GM19238 (cell line): ENCODE measurements around the gene RAB37.

Source experiments
- DNase-seq: peaks from one replicate; pipeline ENCODE4 v3.0.0; 2011; ENCODE audit warnings: low spot score; ENCODE audit not compliant: insufficient read length

RAB37 gene, protein sequence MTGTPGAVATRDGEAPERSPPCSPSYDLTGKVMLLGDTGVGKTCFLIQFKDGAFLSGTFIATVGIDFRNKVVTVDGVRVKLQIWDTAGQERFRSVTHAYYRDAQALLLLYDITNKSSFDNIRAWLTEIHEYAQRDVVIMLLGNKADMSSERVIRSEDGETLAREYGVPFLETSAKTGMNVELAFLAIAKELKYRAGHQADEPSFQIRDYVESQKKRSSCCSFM

DNA sequence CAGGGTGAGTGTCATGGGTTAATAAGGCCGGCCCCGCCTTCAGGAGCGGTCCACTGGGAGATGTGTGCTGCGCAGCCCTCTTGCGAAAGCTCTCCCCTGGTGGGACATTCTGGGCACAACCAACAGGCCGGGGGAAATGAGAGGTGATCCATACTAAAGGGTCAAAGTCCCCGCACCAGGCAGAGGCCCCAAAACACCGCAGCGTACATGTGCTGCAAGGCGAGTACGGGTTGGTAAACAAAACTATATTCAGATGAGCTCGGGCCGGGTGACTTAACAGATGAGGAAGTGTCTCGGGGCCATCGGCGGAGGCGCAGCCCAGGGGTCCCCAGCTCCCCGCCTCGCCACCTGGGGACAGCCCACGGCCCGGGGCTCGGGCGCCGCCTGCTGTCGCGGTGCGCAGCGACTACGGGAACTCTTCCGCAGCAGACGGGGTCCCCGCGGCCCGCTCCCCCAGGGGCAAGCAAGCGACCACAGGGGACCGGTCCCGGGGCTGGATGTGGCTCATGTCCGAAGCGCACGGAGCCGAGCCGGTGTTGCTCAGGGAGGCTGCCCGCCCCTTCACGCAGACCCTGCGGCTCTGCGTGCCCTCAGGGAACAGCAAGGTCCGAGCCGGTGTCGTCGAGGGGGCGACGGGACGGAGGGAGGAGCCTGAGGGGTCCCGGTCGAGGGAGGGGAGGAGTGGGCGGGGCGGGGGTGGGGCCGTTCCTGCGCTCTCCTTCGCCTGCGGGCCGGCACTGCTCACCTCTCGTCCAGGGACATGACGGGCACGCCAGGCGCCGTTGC lies at the start of gene RAB37:
RAB37 (plus strand) TSS at position 744 of the 786 bp plus-strand sequence; CDS start at position 761, 17 bp downstream.
- DNase-seq = no peak

DNA sequence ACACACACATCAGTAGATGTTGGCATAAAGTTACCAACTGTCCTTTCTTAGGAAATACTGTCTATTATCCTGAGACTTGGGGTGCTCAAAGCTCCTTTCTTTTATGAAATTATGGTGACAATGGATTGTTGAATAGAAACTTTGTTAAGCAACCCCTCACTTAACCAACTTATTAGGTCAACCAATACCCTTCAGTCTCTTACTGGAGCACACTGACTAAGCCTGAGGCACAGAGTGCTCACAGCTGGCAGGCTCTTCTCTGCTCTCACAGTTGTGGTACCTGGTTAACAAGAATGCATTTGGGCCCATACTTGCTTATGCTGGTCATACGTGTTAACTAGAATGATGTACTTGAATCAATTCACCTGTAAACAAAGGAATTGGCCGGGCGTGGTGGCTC lies 49.2 kb upstream of the RAB37 start:
- DNase-seq = no peak

DNA sequence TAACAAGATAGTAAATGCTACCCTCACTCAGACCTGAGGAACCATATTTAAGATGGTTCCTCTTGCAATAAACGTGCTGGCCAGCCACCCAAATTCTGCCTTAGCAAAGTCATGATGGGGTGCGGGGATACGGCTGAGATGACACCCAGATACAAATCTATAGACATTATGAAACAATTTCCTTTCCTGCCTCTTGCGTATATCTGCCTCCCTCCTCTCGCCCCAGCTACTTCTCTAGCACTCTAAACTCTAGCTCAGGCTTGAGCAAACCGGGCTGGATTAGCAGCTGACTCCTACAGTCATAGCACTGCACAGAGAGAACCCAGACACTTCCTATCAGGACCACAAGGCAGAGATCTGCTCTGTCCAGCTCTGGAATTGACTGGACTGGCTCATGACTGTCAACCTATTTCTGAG lies 46.6 kb upstream of the RAB37 start:
- DNase-seq = no peak

DNA sequence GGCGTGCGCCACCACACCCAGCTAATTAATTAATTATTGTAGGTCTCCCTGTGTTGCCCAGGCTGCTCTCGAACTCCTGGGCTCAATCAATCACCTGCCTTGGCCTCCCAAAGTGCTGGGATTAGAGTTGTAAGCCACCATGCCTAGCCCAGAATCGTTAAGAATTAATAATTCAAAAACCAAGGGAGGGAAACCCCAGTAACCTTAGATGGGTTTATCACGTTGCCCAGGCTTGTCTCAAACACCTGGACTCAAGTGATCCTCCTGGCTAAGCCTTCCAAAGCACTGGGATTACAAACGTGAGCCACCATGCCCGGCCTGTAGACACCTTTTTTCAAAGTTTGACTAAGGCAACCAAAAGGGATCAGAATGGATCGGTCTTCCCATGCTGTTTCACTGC lies 45.9 kb upstream of the RAB37 start:
- DNase-seq = no peak

DNA sequence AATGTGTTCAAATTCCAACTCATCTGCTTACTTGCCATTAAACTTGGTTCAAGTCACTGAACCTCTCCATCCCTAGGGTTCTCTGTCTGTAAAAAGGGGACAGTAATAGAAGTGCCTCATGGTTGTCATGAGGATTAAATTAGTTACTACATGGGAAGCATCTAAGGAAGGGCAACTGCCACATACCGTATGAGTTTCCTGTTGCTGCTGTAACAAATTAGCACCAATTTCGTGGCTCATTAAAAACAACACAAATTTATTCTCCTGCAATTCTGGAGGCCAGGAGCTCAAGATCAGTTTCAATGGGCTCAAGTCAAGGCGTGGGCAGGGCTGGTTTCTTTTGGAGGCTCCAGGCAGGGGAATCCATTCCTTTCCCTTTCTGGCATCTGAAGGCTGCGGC lies 43.0 kb upstream of the RAB37 start:
- no peak for DNase-seq

DNA sequence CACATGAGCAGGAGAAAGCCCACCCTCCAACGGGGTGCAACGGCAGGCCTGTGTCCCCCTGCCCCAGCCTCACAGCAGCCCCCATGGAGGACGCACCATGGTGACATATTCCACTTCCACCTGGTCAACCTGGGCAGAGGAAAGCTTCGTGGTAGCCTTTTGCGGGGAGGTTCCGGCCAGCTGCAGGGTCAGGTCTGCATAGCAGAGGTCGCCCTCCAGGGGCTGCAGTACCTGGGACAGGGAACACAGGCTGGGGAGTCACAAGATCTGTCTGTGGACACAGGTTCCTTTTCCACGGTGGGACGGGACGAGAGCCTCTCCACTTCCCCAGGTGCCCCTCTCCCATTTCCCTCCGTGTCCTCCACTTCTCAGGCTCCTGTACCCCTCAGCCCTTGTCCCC lies 41.4 kb upstream of the RAB37 start:
- no peak for DNase-seq

DNA sequence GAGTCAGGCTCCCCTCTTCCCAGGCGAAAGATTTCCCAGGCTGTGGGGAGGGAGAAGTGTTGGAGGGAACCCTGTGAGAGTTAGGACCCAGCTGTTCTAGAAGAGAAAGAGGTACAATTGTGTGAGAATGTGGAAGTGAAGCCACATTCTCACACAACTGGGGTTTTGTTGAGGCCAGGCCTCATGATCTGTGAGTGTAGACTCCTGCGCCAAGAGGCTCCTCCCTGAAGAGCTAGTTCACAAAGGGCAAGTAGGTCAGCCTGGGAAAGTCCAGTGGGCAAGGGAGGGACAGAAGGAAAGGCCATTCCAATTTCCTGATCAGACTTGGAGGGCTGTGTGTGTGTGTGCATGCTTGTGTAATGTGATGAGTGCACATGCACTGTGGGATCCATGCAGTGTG lies 39.5 kb upstream of the RAB37 start:
- DNase-seq = no peak

DNA sequence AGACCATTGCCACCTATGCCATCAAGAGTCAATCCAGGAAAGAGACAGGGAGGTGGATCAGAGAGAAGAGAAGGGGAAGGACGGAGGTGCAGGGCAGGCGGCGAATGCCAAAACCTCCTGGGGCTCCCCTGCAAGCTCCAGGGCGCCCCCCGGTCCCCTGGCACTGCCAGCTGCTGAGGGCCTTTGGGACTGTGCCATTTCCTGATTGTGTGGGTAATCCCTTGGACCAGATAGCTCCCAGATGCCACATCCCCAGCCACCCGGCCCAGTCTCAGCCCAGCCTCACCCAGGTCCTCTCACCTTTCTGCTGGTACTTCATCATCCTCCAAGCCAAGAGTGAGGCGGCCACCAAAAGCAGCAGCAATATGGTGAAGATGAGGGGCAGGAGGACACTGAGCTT lies 39.0 kb upstream of the RAB37 start:
- no peak for DNase-seq

DNA sequence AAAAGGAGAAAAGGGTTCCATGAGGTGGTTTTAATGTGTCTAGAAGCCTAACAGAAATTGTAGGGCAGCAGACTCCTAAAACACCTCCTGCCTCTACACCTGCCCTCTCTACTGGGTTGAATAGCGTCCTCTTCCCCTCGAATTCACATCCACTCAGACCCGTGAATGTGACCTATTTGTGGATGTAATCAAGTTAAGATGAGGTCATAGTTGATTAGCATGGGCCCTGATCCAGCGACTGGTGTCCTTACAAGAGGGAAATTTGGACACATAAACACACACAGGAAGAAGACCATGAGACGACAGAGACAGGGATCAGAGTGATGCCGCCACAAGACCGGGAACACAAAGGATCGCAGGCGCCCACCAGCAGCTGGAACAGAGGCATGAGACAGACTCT lies 37.8 kb upstream of the RAB37 start:
- no peak for DNase-seq

DNA sequence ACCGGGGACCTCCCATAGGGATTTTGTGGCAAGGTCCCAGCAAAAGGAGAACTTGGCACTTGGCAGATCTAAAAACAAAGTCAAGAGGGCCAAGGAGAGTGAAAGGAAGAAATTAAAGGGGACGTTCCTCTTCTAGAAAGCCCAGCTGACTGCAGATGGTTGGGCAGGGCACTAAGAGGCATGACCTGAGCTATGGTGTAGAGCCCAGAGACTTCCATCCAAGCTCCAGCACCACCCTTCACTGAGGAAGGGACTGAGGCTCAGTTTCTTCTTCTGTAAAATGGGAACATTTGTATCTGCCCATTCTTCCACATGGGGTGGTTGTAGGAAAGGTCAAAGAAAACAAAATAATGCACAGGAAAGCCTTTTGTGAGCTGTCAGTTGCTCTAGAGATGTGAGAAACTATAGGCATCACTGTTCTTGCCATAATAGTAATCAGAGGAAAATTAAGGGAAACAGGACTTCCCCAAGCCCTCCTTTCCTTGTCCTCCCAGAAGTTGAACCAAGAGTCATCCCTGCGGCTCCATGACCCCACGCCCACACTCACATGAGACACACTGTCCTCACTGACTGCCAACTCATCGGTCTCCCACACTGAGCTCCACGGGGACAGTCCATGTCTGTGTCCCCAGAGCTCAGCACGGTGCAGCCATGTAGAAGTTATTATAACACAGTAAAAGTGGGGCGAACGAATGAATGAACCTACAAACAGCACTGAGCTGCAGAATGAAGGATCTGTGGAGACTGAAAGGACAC lies 34.8 kb upstream of the RAB37 start:
- no peak for DNase-seq

DNA sequence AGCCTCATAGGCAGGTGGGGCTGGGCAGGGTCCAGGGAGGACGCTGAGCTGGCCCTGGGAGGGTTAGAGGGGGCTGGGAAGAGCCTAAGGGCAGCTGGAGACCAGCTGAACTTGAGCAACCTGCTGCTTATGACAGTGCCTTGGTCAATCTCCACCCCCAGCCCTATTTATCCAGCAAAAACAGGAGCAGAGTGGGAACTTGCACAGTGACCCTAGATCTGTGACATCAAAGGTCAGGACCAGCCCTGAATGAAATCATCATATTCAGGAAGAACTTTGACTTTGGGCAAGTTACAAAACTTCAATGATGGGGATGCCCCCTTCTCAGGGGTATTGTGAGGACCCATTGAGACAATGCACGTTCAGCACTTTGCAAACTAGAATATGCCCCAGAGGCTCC lies 33.7 kb upstream of the RAB37 start:
- no peak for DNase-seq

DNA sequence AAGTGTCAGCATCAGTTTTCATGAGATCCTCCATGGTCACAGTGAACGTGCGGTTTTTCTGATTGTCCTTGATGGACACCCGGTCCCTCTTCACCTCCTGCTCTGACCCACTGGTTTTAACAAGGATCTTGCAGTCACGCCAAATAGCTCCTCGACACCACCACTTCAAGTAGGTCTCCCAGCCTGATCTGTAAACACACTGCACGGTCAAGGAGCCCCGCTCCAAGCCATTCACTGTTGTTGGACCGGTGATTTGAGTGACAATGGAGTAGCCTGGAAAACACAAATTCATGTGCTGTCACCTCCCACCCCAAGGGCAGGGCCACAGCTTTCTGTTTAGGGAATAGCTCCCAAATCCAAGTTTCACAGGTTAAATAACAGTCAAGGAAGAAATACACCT lies 32.5 kb upstream of the RAB37 start:
- no peak for DNase-seq

DNA sequence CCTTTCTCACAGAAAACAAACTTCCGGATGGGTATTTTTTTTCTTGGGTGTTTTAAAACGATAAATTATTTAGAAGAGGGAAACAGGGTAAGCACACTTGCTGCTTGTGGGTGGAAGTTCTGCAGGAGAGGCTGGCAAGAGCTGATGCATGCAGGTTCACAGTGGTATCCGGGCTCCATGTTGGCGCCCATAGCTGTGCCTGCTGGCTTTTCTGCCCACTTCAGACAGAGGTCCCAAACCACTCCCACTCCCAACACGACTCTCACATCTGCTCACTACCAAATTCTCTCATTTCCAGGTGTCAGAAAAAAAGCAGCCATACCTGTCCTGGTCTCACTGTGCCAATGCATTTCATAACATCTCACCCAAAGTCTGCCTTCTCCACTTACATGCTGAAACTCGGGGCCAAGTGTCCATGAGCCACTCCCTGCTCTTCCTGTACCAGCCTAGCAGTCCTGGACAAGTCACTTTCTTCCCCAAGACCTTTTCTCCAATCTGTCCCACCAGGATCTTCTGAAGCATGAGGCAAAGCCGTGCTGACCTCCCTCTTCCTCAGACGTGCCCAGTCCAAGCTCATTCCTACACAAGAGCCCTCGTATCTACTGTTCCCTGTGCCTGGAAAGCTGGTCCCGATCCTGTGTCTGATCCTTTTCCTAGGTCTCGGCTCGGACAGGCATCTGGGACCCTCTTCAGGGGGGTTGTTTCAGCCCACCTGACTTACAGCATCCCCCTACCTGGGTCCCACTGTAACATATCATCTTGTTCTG lies 25.8 kb upstream of the RAB37 start:
- DNase-seq = no peak

DNA sequence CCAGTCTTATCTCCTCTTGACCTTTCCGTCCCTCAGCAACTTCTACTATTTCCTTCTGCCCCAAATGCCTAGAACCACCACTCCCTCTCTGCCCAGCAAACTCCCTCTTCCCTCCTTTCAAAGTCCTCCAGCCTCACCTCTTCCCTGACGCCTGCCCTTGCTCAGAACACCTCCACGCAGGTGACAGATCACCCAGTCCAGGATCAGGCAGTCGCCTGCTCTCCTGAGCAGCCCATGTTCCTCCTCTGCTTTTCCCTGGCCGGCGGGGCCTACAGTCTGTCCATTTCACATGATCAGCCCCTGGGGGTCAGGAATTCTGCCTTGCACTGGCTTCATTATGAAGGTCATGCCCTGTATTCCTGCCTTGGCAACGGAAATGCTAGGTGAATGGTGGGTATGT lies 24.8 kb upstream of the RAB37 start:
- DNase-seq = no peak

DNA sequence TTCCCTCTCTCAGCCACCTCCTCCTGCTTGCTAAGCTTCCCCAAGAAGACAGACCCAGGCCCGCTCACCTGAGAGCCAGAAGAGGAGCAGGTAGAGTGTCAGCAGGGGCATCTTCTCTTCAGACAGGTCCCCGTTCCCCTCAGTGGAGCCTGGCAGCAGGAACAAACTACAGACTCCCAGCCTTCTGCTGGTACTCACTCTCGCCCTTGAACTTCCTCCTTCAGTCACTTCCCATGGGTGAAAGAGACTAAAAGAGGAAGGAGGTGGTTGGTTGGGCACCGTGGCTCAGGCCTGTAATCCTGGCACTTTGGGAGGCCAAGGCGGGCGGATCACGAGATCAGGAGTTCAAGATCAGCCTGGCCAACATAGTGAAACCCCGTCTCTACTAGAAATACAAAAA lies 24.3 kb upstream of the RAB37 start, which contains the start of gene CD300LF:
CD300LF (minus strand) TSS at position 168 of the 400 bp plus-strand sequence; CDS start at position 111, 57 bp downstream.
- no peak for DNase-seq

DNA sequence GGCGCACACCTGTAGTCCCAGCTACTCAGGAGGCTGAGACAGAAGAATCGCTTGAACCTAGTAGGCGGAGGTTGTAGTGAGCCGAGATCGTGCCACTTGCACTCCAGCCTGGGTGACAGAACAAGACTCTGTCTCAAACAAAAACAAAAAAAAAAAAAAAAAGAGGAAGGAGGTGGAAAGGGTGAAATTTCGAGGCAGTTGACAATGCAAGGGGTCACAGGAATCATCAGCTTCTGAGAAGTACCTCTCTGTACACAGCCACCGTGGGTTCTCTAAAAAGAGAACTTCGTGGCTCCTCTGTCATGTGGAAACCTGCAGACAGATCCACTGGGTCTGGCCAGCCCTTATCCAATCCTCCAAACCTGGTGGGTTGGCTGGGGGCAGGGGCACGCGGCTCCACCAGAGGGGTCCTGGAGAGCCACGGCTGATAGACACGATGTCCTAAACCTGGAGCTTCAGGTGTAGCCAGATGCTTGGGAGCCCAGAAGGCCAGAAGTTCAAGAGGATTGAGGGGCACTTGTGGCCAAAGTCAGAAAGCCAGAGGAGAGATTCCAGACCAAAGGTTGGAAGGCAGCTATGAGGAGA lies 23.8 kb upstream of the RAB37 start:
- DNase-seq = no peak

DNA sequence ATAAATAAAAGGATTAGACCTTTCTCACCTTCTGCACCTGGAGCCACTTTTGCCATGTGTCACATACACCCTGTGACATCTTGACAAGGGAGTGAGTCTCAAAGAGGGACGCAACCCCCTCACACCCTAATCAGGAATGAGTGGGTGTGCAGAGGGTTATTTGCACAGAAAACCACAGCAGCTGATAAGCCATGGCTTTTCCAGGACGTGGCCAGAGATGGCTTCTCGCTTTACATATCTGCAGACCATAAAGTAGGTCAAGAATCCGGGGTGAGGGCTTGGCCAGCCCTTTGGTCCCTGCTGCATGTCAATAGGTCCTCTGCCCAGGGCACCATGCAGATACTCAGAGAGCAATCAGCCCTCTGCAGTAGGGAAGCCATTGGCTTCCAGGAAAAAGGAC lies 21.9 kb upstream of the RAB37 start:
- no peak for DNase-seq

DNA sequence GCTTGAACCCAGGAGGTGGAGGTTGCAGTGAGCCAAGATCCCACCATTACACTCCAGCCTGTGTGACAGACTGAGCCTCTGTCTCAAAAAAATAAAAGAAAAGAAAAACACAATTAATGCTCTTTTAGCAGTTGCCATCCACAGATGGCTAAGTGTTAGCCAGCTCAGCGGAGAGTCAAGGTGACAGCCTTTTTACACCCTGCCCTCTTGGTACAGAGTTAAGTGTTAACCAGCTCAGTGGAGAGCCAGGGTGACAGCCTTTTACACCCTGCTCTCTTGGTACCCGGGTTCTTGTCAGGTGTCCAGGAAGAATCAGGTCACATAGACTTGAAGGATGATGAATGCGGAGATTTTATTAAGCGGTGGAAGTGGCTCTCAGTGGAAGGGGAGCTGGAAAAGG lies 16.6 kb upstream of the RAB37 start:
- DNase-seq = no peak

DNA sequence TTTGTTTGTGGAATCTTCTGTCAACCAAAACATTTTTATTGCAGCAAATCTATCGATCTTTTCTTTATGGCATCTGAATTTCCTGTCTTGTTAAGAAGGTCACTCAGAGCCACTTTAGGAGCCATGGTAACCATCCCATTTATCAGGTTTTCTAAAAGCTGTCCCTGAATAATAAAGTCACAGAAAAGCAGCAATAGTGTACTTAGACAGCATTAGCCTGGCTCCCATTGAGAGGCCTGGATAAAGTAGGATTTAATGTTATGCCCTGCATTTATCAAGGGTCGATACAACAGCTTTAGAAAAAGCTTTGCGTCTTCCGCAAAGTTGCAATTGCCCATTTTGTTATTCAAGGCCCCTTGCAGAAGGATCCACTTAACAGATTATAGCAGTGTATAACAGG lies 14.3 kb upstream of the RAB37 start:
- no peak for DNase-seq

DNA sequence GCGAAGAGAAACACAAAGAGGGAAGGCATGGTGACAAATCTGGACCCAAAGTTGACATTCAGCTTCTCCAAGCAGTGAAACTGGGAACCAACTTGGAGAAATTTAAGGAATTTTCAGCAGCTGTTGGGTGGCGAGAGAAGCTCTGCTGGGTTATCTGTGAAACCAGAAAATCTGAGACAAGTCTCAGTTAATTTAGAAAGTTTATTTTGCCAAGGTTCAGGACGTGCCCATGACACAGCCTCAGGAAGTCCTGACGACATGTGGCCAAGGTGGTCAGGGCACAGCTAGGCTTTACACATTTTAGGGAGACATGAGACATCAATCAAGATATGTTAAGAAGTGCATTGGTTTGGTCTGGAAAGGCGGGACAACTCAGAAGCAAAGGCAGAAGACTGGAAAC lies 13.2 kb upstream of the RAB37 start:
- no peak for DNase-seq

DNA sequence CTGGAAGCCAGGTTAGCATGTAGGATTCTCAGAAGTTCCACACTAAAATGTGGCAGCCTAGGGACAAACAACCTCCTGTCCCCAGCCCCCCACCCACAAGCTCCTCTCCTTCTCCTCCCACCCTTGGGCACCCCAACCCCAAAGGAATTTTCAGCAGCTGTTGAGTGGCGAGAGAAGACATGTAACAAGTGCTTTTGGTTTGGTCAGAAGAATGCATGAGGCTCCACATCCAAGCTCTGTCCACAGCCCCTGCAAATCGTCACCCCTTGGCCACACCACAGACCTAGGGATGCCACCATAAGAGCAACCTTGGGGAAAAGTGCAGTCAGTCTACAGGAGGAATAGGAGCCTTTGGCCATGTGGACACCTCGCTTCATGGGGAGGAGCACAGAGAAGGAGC lies 11.9 kb upstream of the RAB37 start:
- no peak for DNase-seq
